Activated CD4-positive, alpha-beta memory T cell treated with anti-CD3 and anti-CD28 coated beads, Interleukin-2, amount 10 ng/mL, durations not matched to agents 7 days and 5 days (primary cell): ENCODE measurements around the gene CACNB2. TPM values are rescaled to one million over a fixed set of nuclear protein-coding genes. Genes with fewer than 3 reads are reported as not detected.
A peak's percentile ranks its signal among the peaks of the same experiment; 100 is the strongest.

Experiments used
- CTCF ChIA-PET: fragments of 350-600 bp; sonication (Branson Sonifier 250); formaldehyde crosslinking; loops from one replicate; lab custom pipeline; 2021; ENCODE audit warnings: antibody characterized with exemption, inconsistent platforms; lab: Charles Lee
- POLR2A ChIA-PET: fragments of 350-600 bp; sonication (Branson Sonifier 250); formaldehyde crosslinking; loops from one replicate; lab custom pipeline; 2021; ENCODE audit warnings: antibody characterized with exemption; lab: Charles Lee
- DNase-seq: peaks from one replicate; pipeline ENCODE4 v3.0.0-alpha.2; 2020
- H3K27ac Mint-ChIP-seq: one replicate; pipeline ENCODE4 v1.8.0; 2021; ENCODE audit warnings: mild to moderate bottlenecking, mixed read lengths
- H3K27me3 Mint-ChIP-seq: one replicate; pipeline ENCODE4 v1.8.0; 2021; ENCODE audit warnings: mixed read lengths
- H3K36me3 Mint-ChIP-seq: one replicate; pipeline ENCODE4 v1.8.0; 2021; ENCODE audit warnings: low read depth, mixed read lengths
- H3K4me1 Mint-ChIP-seq: one replicate; pipeline ENCODE4 v1.8.0; 2021; ENCODE audit warnings: mixed read lengths
- H3K4me3 Mint-ChIP-seq: one replicate; pipeline ENCODE4 v1.8.0; 2021; ENCODE audit warnings: mild to moderate bottlenecking, mixed read lengths
- H3K9me3 Mint-ChIP-seq: one replicate; pipeline ENCODE4 v1.8.0; 2021; ENCODE audit warnings: mixed read lengths
- total RNA-seq, 2 experiments: library from RNA; stranded (reverse); gene quantifications; one replicate each; pipeline ENCODE4 v1.2.3, GENCODE V29; 2021

The CACNB2 gene
- total RNA-seq = not detected

DNA sequence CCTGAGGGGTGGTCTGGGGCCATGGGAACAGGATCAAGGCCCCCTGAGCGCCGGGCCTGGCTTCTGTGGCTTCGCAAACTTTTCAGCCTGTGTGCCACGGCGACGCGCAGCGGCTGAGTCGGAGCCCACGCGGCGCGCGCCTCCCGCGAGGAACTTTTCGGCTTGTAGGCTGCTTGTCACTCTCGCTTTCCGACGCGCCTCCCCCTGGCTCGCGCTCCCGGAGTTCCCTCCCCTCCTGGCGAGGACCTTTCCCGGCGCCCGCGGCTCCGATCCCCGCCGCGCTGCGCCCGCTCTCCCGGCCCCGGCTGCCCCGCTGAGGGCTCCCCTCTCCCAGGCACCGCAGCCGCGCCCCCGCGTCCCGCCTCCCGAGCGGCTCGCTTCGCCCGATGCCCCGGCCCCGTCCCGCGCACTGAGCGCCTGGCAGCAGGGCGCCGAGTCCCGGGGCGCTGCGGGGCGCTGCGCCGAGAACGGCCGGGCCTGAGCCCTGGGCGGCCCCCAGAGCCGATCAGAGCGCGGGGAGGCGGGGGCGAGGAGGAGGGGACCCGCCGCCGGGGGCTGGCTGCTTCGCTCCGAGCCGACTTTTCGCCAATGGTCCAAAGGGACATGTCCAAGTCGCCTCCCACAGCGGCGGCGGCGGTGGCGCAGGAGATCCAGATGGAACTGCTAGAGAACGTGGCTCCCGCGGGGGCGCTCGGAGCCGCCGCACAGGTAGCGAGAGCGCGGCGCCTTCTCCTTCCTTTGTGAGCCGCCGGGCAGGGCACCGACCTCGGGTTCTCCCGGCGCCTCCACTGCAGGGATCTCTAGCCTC lies at the start of gene CACNB2:
Gene CACNB2 (plus strand): TSS at position 276 of the 808 bp plus-strand sequence.
- Mint-ChIP-seq H3K4me3 (no peak within 1 kb of the TSS), H3K9me3 (no peaks in the 10 kb centered on the region), H3K27me3 (peaks cover 32% of the 10 kb centered on the region), H3K27ac (no peak within 1 kb of the TSS), H3K4me1 (peaks cover 2% of the 10 kb centered on the region), H3K36me3 (no peaks in the 10 kb centered on the region)
- POLR2A ChIA-PET = no interaction called here
- DNase-seq = no peak
- CTCF ChIA-PET = no interaction called here

DNA sequence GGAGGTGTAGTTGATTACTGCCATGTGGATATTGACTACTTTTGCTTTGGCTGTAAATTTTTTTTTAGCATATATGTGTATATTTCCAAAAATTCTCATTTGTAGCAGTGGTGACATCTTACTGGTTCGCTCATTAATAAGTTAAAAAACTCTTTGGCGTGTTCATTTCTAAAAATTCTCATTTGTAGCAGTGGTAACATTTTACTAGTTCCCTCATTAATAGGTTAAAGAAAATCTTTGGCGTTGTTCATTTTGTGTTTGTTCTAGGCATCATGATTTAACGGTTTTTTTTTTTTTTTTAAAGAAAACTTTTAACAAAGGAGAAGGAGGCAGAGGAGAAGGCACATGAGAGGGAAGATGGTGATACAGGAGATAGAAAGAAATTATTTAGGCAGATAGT lies 45.9 kb upstream of the CACNB2 start:
- ChIA-PET CTCF (no interaction called here), POLR2A (no interaction called here)
- no peaks in the 10 kb centered on the region for H3K27me3 Mint-ChIP-seq
- no peaks in the 10 kb centered on the region for H3K36me3 Mint-ChIP-seq
- no peak for DNase-seq
- no peak overlapping the region for H3K4me3 Mint-ChIP-seq
- no peaks in the 10 kb centered on the region for H3K4me1 Mint-ChIP-seq
- H3K9me3 Mint-ChIP-seq = peaks cover 2% of the 10 kb centered on the region
- H3K27ac Mint-ChIP-seq = no peak overlapping the region

DNA sequence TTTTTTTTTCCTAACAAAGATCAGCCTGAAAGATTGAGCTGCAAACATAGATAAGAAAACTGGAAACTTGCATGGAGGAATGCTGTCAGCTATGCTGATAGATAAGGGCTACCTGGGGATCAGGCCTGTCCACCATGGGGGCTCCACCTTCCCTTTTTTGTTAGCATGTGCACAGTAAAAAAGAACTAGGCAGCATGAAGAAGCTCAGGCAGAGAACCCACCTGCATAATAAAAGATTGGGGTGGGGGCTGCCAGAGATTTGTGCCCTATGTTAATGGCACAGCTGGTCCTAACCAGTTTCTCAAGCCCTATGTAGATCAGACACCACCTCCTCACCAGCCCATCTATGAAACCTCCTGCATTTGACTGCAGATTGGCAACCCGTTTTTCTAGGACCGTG lies 45.4 kb upstream of the CACNB2 start:
- Mint-ChIP-seq H3K27ac (no peak overlapping the region), H3K9me3 (peaks cover 2% of the 10 kb centered on the region), H3K27me3 (no peaks in the 10 kb centered on the region), H3K4me3 (no peak overlapping the region), H3K4me1 (no peaks in the 10 kb centered on the region), H3K36me3 (no peaks in the 10 kb centered on the region)
- ChIA-PET POLR2A (no interaction called here), CTCF (no interaction called here)
- DNase-seq = no peak

DNA sequence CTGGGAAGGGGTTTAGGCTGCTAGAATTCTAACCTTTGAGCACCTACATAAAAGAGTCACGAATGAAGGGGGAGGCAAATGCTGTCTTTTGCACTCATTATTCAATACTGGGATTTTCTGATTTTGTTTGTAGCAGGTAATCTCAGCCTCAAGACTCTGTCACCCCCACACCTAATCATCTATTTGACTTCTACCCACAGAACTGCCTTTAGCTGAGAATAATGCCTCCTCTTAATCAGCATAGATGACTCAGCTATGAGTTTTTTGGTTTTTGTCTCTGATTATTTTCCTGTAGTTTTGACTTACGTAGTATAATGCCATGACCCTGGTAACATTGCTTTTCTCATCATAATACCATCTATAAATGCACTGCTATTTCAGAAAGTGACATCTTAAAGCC lies 42.7 kb upstream of the CACNB2 start:
- CTCF ChIA-PET = interaction anchor here (0.7 kb wide), 2 partner anchors 12 to 143 kb away, joined by 3 read pairs; no protein-coding TSS in a partner anchor
- no peak overlapping the region for H3K27ac Mint-ChIP-seq

DNA sequence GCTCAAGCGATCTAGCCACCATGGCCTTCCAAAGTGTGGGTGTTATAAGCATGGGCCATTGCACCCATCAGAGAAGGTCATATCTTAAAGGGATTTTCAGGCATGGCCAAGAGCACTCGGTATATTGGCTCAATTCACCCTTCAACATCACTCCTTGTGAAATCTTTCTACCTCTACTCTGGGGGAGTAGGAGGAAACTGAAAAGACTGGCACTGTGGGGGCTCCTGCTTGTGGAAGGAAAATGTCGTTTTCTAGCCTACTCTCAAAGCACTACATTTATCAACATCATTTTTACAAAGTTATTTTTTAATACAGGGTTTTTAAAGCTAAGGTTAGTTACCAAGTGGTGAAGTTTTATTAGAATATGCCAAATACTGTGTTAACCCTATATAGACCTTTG lies 42.0 kb upstream of the CACNB2 start:
- CTCF ChIA-PET = interaction anchor here (0.7 kb wide), 1 partner anchor 144 kb away, joined by 3 read pairs; no protein-coding TSS in a partner anchor
- H3K27ac Mint-ChIP-seq = no peak overlapping the region
- DNase-seq = no peak

More for the DNA sequence above, 42.7 kb upstream of the CACNB2 start:
- POLR2A ChIA-PET = interaction anchor here (0.6 kb wide), 1 partner anchor 10 kb away, joined by 4 read pairs; no protein-coding TSS in a partner anchor
- Mint-ChIP-seq H3K4me1 (no peaks in the 10 kb centered on the region), H3K4me3 (no peak overlapping the region), H3K36me3 (no peaks in the 10 kb centered on the region), H3K9me3 (no peaks in the 10 kb centered on the region), H3K27me3 (no peaks in the 10 kb centered on the region)
- no peak for DNase-seq

DNA sequence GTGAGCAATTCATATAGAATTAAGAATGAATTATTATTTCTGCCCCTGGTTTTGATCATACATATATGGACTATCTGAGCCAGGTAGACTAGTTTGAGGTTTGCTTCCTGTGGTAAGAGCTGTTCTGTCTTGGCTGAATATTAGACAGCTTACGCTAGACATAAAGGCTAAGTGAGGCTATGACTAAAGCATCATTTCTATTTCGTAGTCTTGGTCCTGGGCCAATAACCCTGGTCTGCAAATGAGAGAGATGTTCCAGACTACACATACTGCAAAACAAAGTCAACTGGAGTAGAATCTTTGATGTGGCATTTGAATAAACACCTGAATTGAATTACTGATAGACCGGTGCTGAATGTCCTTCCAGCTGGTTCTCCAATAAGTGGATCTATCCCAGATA lies 40.8 kb upstream of the CACNB2 start:
- POLR2A ChIA-PET = no interaction called here
- Mint-ChIP-seq H3K36me3 (no peaks in the 10 kb centered on the region), H3K27me3 (no peaks in the 10 kb centered on the region), H3K9me3 (no peaks in the 10 kb centered on the region), H3K27ac (no peak overlapping the region), H3K4me1 (no peaks in the 10 kb centered on the region), H3K4me3 (no peak overlapping the region)
- CTCF ChIA-PET = no interaction called here
- DNase-seq = no peak

More for the DNA sequence above, 42.0 kb upstream of the CACNB2 start:
- H3K36me3 Mint-ChIP-seq = no peaks in the 10 kb centered on the region
- POLR2A ChIA-PET = no interaction called here
- no peaks in the 10 kb centered on the region for H3K27me3 Mint-ChIP-seq
- no peak overlapping the region for H3K4me3 Mint-ChIP-seq
- no peaks in the 10 kb centered on the region for H3K9me3 Mint-ChIP-seq
- H3K4me1 Mint-ChIP-seq = no peaks in the 10 kb centered on the region

DNA sequence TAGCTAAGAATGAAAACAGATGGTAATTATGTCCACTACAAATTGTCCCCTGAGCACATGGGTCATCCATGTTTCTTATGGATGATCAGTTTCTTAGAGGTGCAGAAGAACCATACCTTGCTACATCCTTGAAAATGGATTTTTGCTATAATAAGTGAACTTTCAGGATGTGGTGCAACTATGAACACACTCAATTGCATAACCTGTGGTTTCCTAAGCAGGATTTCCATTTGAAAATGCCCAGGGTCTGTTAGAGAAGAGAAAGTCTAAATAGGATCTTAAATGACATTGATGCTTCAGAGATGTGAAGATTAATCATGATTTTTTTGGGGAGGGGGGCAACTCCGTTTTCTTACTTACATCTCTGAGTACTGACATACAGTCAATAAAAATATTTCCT lies 39.6 kb upstream of the CACNB2 start:
- Mint-ChIP-seq H3K27me3 (no peaks in the 10 kb centered on the region), H3K27ac (no peak overlapping the region), H3K36me3 (no peaks in the 10 kb centered on the region), H3K4me1 (no peaks in the 10 kb centered on the region), H3K4me3 (no peak overlapping the region), H3K9me3 (no peaks in the 10 kb centered on the region)
- POLR2A ChIA-PET = no interaction called here
- DNase-seq = no peak
- CTCF ChIA-PET = no interaction called here

DNA sequence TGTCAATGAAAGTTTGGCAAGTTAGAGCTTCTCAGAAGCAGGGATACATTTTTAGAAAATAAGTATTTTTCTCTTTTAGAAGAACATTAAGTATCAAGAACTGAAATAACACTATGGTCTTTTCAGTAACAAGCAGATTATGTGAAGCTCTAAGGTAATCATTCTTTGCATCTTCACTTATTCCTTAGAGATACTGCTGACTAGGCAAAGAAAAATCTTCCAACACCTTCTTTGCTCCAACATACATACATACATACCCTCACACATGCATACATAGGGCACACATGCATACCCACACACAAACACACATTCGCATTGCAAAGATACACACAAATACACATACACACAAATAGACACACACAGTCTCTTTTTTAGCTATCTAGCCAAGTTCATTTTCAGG lies 37.8 kb upstream of the CACNB2 start:
- ChIA-PET CTCF (no interaction called here), POLR2A (no interaction called here)
- H3K9me3 Mint-ChIP-seq = no peaks in the 10 kb centered on the region
- H3K36me3 Mint-ChIP-seq = no peaks in the 10 kb centered on the region
- DNase-seq = no peak
- H3K4me1 Mint-ChIP-seq = no peaks in the 10 kb centered on the region
- no peak overlapping the region for H3K4me3 Mint-ChIP-seq
- H3K27ac Mint-ChIP-seq = no peak overlapping the region
- no peaks in the 10 kb centered on the region for H3K27me3 Mint-ChIP-seq

DNA sequence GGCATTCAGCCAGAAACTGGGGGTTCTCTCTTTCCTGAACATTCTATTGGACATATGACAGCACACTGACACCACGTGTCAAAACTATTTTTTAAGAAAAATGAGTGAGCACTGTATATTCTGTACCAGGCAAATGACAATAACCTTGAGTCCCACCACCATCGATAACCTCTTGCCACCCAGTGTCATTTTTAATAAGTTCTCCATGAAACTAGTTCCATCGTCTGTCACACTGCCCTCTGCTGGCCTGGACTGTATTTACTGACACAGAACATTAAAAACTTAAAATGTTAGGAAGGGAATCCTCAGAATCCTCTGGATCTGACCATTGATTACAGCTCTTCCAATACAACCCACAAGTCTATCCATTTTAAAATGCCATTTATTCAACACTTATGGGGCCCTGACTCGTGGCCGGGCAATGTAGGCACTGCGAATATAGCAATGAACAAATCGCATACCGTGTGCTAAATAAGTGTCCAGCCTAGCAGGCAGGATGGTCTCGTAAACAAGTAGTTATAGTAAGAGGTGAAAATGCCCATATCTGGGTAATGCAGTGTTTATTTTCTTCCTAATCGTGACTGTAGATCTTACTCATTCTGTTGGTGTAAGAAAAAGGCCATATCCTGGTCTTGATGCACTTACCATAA lies 35.9 kb upstream of the CACNB2 start:
- DNase-seq = peak; percentile 41
- no peaks in the 10 kb centered on the region for H3K27me3 Mint-ChIP-seq
- H3K4me3 Mint-ChIP-seq = no peak overlapping the region
- ChIA-PET POLR2A (no interaction called here), CTCF (no interaction called here)
- H3K4me1 Mint-ChIP-seq = no peaks in the 10 kb centered on the region
- H3K36me3 Mint-ChIP-seq = no peaks in the 10 kb centered on the region
- no peaks in the 10 kb centered on the region for H3K9me3 Mint-ChIP-seq
- no peak overlapping the region for H3K27ac Mint-ChIP-seq

DNA sequence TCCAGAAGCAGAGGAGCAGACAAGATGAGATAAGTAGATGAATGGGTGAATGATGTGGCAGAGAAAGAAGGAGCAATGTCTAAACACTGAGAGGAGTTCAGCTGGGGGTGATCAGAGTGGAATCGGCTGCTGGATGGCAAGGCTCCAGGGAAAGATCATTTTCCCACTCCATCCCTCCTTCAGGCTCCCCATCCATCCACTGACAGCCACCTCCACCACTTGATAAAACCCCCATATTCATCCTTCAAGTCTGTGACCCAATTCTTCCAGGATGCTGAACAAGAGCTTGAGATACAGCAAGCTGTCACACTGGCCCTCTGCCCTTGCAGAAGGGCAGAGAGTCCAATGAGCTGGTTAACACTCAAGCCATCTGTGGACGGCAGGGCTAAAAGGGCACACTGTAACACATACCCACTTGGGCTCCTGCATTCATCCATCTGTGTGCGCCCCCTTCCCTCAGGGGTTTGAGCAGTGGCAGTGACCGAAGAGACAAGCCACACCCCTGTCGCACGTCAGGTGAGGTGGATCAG lies 30.8 kb upstream of the CACNB2 start:
- Mint-ChIP-seq H3K4me3 (no peak overlapping the region), H3K4me1 (no peaks in the 10 kb centered on the region), H3K27ac (no peak overlapping the region), H3K9me3 (no peaks in the 10 kb centered on the region), H3K36me3 (no peaks in the 10 kb centered on the region), H3K27me3 (no peaks in the 10 kb centered on the region)
- no peak for DNase-seq
- ChIA-PET CTCF (no interaction called here), POLR2A (no interaction called here)

DNA sequence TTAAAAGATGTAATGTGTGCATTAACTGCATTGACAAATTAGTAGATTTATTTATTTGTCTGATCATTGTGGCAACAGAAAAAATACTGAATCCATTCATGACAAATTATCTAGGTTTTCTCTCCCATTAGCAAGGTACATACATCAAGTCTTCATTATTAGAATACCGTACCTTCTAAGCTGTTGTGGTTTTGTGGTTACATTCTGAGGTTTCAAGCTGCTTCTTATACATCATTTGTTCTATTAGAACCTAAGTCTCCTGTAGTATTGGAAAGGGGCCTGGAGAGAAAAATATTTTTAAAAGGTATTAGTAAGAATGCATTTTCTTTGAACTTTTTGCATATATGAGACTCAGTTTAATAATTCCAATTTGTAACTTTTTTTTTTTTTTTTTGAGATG lies 26.3 kb upstream of the CACNB2 start:
- CTCF ChIA-PET = interaction anchor here (0.7 kb wide), 1 partner anchor 376 kb away, joined by 3 read pairs; no protein-coding TSS in a partner anchor
- H3K9me3 Mint-ChIP-seq = no peaks in the 10 kb centered on the region

DNA sequence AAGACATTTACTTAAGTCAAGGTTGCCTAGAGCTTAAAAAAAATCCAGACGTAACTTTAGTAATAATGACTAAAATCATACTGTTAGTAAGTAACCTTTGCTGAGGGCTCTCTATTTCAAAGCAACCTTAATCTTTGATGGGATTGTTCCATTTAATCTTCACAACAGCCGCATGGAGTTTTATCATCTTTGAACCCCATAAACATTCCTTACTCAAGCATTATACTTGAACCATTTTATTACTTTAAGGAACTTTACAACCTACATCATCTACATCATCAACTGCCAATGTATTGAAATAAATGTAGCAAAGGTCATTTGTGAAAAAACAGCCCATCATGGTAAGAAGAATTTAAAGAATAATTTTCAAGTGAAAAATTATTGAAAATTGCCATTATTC lies 22.9 kb upstream of the CACNB2 start:
- DNase-seq = no peak
- Mint-ChIP-seq H3K27me3 (no peaks in the 10 kb centered on the region), H3K36me3 (no peaks in the 10 kb centered on the region), H3K4me3 (no peak overlapping the region), H3K9me3 (peaks cover 1% of the 10 kb centered on the region), H3K4me1 (no peaks in the 10 kb centered on the region), H3K27ac (no peak overlapping the region)
- CTCF ChIA-PET = interaction anchor here (0.9 kb wide), 1 partner anchor 24 kb away, joined by 3 read pairs; no protein-coding TSS in a partner anchor
- POLR2A ChIA-PET = no interaction called here

More for the DNA sequence above, 26.3 kb upstream of the CACNB2 start:
- no peaks in the 10 kb centered on the region for H3K36me3 Mint-ChIP-seq
- POLR2A ChIA-PET = interaction anchor here (0.7 kb wide), 1 partner anchor 47 kb away, joined by 4 read pairs; no protein-coding TSS in a partner anchor
- no peaks in the 10 kb centered on the region for H3K27me3 Mint-ChIP-seq
- H3K4me3 Mint-ChIP-seq = no peak overlapping the region
- no peak overlapping the region for H3K27ac Mint-ChIP-seq
- H3K4me1 Mint-ChIP-seq = no peaks in the 10 kb centered on the region
- DNase-seq = no peak

DNA sequence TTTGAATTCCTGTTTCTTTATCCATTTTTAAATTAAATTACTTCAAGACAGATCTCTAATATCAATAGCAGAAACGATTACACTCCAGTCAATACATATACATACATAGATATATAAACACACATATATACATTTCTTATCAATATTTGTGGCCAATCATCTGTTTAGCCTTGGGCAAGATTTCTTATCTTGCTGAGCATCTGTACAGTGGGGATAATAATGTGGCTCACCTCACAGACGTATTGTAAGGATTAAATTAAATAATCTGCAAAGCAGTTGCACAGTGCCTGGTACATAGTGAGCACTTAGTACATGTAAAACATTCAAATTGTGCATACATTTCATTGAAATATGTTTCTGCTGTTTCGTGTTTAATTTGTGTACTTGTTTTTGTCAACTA lies 17.5 kb upstream of the CACNB2 start:
- Mint-ChIP-seq H3K4me3 (no peak overlapping the region), H3K27me3 (no peaks in the 10 kb centered on the region), H3K27ac (no peak overlapping the region), H3K4me1 (no peaks in the 10 kb centered on the region), H3K9me3 (peaks cover 1% of the 10 kb centered on the region), H3K36me3 (no peaks in the 10 kb centered on the region)
- POLR2A ChIA-PET = no interaction called here
- CTCF ChIA-PET = no interaction called here
- no peak for DNase-seq
